GM06990 (cell line): Measurements from ENCODE around the gene LAPTM5.

ENCODE experiments used
- DNase-seq: peaks from one replicate; pipeline ENCODE4 v3.0.0-alpha.2; 2011; ENCODE audit not compliant: insufficient read length; ENCODE audit errors: extremely low read depth
- H3K27me3 ChIP-seq: replicated peaks from 2 replicates; pipeline ENCODE4 v1.6.0; 2011; ENCODE audit warnings: low read length; ENCODE audit not compliant: control insufficient read depth, insufficient read depth
- H3K36me3 ChIP-seq: 2 replicates; pipeline ENCODE4 v1.5.1; 2011; ENCODE audit warnings: low read length; ENCODE audit not compliant: control insufficient read depth, insufficient read depth
- H3K4me3 ChIP-seq: replicated peaks from 2 replicates; pipeline ENCODE4 v1.5.1; 2011; ENCODE audit warnings: low read depth, mild to moderate bottlenecking, control low read depth, low read length
- CTCF ChIP-seq: IDR thresholded peaks from 2 replicates; pipeline ENCODE4 v1.5.1; 2011; ENCODE audit warnings: low read length, control low read depth, mild to moderate bottlenecking, inconsistent platforms; ENCODE audit not compliant: insufficient read depth, poor library complexity, severe bottlenecking

Gene LAPTM5

GRCh38 chr1:30727824-30728223 lies 29.8 kb downstream of the LAPTM5 start:
- H3K4me3 ChIP-seq: no peak overlapping the region
- peaks cover 6% of the 10 kb centered on the region for H3K36me3 ChIP-seq
- TF ChIP-seq CTCF: no peak
- DNase-seq: no peak
- no peaks in the 10 kb centered on the region for H3K27me3 ChIP-seq

- no peak overlapping the region for H3K4me3 ChIP-seq
- H3K27me3 ChIP-seq: no peaks in the 10 kb centered on the region
- TF ChIP-seq CTCF: no peak
- peaks cover under 1% of the 10 kb centered on the region; the same call in 1 of the 2 replicates for H3K36me3 ChIP-seq
- DNase-seq: no peak
Measured at GRCh38 chr1:30726773-30727684, 30.5 kb downstream of the LAPTM5 start.

GRCh38 chr1:30726236-30726635 lies 31.3 kb downstream of the LAPTM5 start:
- H3K27me3 ChIP-seq: no peaks in the 10 kb centered on the region
- H3K4me3 ChIP-seq: no peak overlapping the region
- no peak for DNase-seq
- no peak for TF ChIP-seq CTCF
- peaks cover 3% of the 10 kb centered on the region; the same call in 1 of the 2 replicates for H3K36me3 ChIP-seq

- H3K27me3 ChIP-seq: no peaks in the 10 kb centered on the region
- H3K4me3 ChIP-seq: no peak overlapping the region
- DNase-seq: no peak
- no peak for TF ChIP-seq CTCF
- peaks cover 3% of the 10 kb centered on the region; the same call in 1 of the 2 replicates for H3K36me3 ChIP-seq
Measured at GRCh38 chr1:30725450-30726095, 32.0 kb downstream of the LAPTM5 start.

- TF ChIP-seq CTCF: no peak
- Histone ChIP-seq H3K36me3 (peaks cover 3% of the 10 kb centered on the region; the same call in 1 of the 2 replicates), H3K4me3 (no peak overlapping the region), H3K27me3 (no peaks in the 10 kb centered on the region)
- DNase-seq: no peak
Measured at GRCh38 chr1:30724655-30725421, 32.7 kb downstream of the LAPTM5 start.
